Cardiac muscle cell (in vitro differentiated cells and primary cell): ENCODE results near the gene EDRF1. TPM values are rescaled to one million over a fixed set of nuclear protein-coding genes. Genes with fewer than 3 reads are reported as not detected.
"Not testable (repeated sequence)": the region's sequence is repeated elsewhere in the genome, so short reads cannot be mapped to it uniquely, and the experiment has no call there.

Experiments used
- DNase-seq, 2 donors: peaks; one replicate each; pipeline versions ENCODE4 v3.0.0 to v3.0.0-alpha.2; 2010 to 2017; ENCODE audit warnings: low read depth in 1 of 2, low spot score in 1 of 2
- H3K27ac ChIP-seq: fragments of 200-600 bp; sonication (generic); 2 replicates; pipeline ENCODE4 v1.5.1; 2016
- H3K27me3 ChIP-seq: fragments of 200-600 bp; sonication (generic); 2 replicates; pipeline ENCODE4 v1.6.0; 2016; ENCODE audit warnings: control low read depth
- H3K36me3 ChIP-seq: fragments of 200-600 bp; sonication (generic); 2 replicates; pipeline ENCODE4 v1.5.1; 2016; ENCODE audit warnings: control low read depth
- H3K4me1 ChIP-seq: fragments of 200-600 bp; sonication (generic); 2 replicates; pipeline ENCODE4 v1.8.1; 2017; ENCODE audit warnings: low read depth, mild to moderate bottlenecking, mixed run types
- H3K4me3 ChIP-seq: fragments of 200-600 bp; sonication (generic); 2 replicates; pipeline ENCODE4 v1.5.1; 2016; ENCODE audit warnings: mild to moderate bottlenecking
- H3K9me3 ChIP-seq: fragments of 200-600 bp; sonication (generic); 2 replicates; pipeline ENCODE4 v1.5.1; 2017; ENCODE audit warnings: low read depth, mild to moderate bottlenecking, control low read depth
- CTCF ChIP-seq: IDR thresholded peaks from 2 replicates; pipeline ENCODE4 v1.5.1; 2012; ENCODE audit warnings: low read depth, mild to moderate bottlenecking, low read length
- polyA plus RNA-seq: library from polyadenylated mRNA; unstranded; fragments of >200 nt; fragmentation: Nextera tagmentation; extraction: Ambion mirVana; gene quantifications from 2 replicates; pipeline ENCODE4 v1.2.1, GENCODE V29; 2016
- total RNA-seq: library from RNA; depleted of rRNA; stranded (reverse); fragments of >200 nt; gene quantifications from 2 replicates; pipeline ENCODE4 v1.2.3, GENCODE V29; 2016

EDRF1 gene
- total and polyA plus RNA-seq, 2 experiments from 2014 or later = 10.4 to 23.8 TPM

GRCh38 chr10:125692601-125693523, 26.6 kb upstream of the EDRF1 start:
- DNase-seq = no peak
- no peak for TF ChIP-seq CTCF
- H3K4me1 ChIP-seq = no peaks in the 10 kb centered on the region
- H3K27me3 ChIP-seq = no peaks in the 10 kb centered on the region
- H3K27ac ChIP-seq = no peak overlapping the region
- H3K9me3 ChIP-seq = no peaks in the 10 kb centered on the region
- H3K4me3 ChIP-seq = no peak overlapping the region
- H3K36me3 ChIP-seq = no peaks in the 10 kb centered on the region

GRCh38 chr10:125693524-125693847, 26.0 kb upstream of the EDRF1 start:
- no peak overlapping the region for H3K4me3 ChIP-seq
- no peaks in the 10 kb centered on the region for H3K4me1 ChIP-seq
- no peaks in the 10 kb centered on the region for H3K36me3 ChIP-seq
- TF ChIP-seq CTCF = no peak
- no peaks in the 10 kb centered on the region for H3K27me3 ChIP-seq
- H3K9me3 ChIP-seq = no peaks in the 10 kb centered on the region
- no peak for DNase-seq
- H3K27ac ChIP-seq = no peak overlapping the region

GRCh38 chr10:125694883-125695282, 24.6 kb upstream of the EDRF1 start:
- Histone ChIP-seq H3K36me3 (no peaks in the 10 kb centered on the region), H3K4me1 (no peaks in the 10 kb centered on the region), H3K27me3 (no peaks in the 10 kb centered on the region), H3K9me3 (no peaks in the 10 kb centered on the region), H3K4me3 (no peak overlapping the region), H3K27ac (no peak overlapping the region)
- peak in 1 of 2 donors; percentile 79 for DNase-seq
- TF ChIP-seq CTCF = no peak

- H3K9me3 ChIP-seq, H3K27me3 ChIP-seq, H3K27ac ChIP-seq, DNase-seq, H3K36me3 ChIP-seq, H3K4me1 ChIP-seq, H3K4me3 ChIP-seq: not testable (repeated sequence)
Measured at GRCh38 chr10:125696884-125697283, 22.6 kb upstream of the EDRF1 start.

DNA sequence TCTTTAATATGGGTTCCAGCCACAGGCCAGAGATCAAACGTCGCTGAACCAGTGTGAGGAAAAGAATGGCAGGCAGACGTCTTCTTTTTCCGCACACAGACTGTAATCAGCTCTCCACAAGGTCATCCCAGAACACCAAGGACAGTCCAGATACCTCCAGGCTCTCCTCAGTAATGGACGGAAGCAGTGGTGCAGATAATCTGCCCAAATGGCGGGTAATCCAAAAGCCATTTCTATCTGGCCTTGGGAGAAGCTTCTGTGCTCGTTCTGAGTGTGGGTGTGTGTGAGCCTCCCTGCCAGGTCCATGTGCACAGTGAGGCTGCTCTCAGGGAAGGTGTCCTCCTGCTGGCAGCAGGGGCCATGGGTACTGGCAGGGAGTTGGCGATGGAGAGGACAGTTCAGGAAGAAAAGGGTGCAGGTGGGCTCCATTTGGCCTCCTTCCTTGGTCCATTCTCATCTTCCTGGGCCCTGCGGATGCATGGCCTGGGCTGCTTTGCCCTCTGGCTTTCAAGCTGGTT, 21.0 kb upstream of the EDRF1 start:
- no peak for TF ChIP-seq CTCF
- Histone ChIP-seq H3K36me3 (no peaks in the 10 kb centered on the region), H3K4me3 (no peak overlapping the region), H3K27ac (no peak overlapping the region), H3K27me3 (no peaks in the 10 kb centered on the region), H3K9me3 (no peaks in the 10 kb centered on the region), H3K4me1 (no peaks in the 10 kb centered on the region)
- no peak for DNase-seq

DNA sequence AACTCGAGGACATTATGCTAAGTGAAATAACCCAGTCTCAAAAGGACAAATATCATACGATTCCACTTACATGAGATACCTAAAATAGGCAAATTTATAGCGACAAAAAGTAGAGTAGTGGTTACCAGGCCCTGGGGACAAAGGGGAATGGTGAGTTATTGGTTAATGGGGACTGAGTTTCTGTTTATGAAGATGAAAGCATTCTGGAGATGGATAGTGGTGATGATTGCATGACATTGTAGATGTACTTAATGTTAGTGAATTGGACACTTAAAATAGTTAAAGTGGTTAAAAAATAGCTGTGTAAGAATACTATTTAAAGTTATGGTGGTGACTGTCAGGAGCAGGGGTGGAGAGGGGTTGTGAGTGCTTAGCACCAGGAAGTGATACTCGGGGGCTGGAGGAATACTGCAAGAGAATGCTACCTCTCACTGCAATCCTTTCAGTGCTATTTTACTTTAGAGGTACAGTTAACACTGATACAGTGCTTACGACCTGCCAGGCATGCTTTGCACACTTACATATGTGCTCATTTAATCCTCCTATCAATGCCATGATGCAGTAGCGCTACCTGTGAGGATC, 19.9 kb upstream of the EDRF1 start:
- H3K36me3 ChIP-seq = no peaks in the 10 kb centered on the region
- H3K27ac ChIP-seq = no peak overlapping the region
- no peak for TF ChIP-seq CTCF
- no peak overlapping the region for H3K4me3 ChIP-seq
- no peaks in the 10 kb centered on the region for H3K27me3 ChIP-seq
- no peaks in the 10 kb centered on the region for H3K9me3 ChIP-seq
- no peak for DNase-seq
- no peaks in the 10 kb centered on the region for H3K4me1 ChIP-seq
